Endothelial cell of umbilical vein (primary cell): Measurements from ENCODE around the gene VWA8.

ENCODE experiments used
- JUN ChIP-seq: IDR thresholded peaks from 2 replicates; pipeline ENCODE4 v1.6.1; 2011; ENCODE audit warnings: borderline replicate concordance, low read depth; ENCODE audit not compliant: insufficient read length, insufficient read depth
- MYC ChIP-seq: IDR thresholded peaks from one replicate; pipeline ENCODE4 v1.6.1; 2011; ENCODE audit warnings: mild to moderate bottlenecking, low read depth, low read length
- POLR2A ChIP-seq: IDR thresholded peaks from 2 replicates; pipeline ENCODE4 v1.6.1; 2012; ENCODE audit warnings: low read depth, mild to moderate bottlenecking, control low read depth, low read length
- TF ChIP-seq, protein P1 (sequence below), 2 donors: IDR thresholded peaks; 1 replicate in 1 of 2; 2 replicates in 1 of 2; pipeline ENCODE4 v1.5.1; 2011; ENCODE audit warnings: low read length in 2 of 2, mild to moderate bottlenecking in 2 of 2, moderate library complexity in 2 of 2, control low read depth in 1 of 2, inconsistent platforms in 1 of 2, low read depth in 1 of 2; ENCODE audit not compliant: insufficient read depth in 1 of 2; ENCODE audit errors: extremely low read depth in 1 of 2

DNA sequence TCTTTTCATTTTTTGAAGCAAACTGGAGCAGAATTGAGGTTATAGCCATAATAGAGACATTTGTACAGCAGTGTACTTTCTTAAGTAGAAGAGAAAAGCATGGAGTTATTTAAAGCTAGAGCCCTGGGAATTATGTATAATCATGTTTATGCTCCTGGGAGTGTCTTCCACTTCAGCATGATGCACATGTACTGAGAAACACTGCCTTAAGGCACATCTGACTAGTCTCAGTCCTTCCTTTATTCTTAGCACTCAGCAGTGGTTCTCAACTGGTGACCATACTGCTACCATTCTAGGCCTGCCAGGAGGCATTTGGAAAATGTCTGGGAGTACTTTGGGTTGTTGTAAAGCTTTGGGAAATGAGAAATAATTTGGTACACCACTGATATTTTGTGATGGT lies 45.8 kb downstream of the VWA8 start:
- TF ChIP-seq, protein P1, sequence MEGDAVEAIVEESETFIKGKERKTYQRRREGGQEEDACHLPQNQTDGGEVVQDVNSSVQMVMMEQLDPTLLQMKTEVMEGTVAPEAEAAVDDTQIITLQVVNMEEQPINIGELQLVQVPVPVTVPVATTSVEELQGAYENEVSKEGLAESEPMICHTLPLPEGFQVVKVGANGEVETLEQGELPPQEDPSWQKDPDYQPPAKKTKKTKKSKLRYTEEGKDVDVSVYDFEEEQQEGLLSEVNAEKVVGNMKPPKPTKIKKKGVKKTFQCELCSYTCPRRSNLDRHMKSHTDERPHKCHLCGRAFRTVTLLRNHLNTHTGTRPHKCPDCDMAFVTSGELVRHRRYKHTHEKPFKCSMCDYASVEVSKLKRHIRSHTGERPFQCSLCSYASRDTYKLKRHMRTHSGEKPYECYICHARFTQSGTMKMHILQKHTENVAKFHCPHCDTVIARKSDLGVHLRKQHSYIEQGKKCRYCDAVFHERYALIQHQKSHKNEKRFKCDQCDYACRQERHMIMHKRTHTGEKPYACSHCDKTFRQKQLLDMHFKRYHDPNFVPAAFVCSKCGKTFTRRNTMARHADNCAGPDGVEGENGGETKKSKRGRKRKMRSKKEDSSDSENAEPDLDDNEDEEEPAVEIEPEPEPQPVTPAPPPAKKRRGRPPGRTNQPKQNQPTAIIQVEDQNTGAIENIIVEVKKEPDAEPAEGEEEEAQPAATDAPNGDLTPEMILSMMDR (IDR thresholded peaks at IDR 0.05; ENCODE audit: extremely low read depth in 1 of 2, insufficient read depth in 1 of 2, low read depth in 1 of 2, low read length in 2 of 2) = no peak
- no peak for TF ChIP-seq MYC
- no peak for TF ChIP-seq POLR2A
- no peak for TF ChIP-seq JUN
